HepG2 (cell line): ENCODE measurements around the gene MKS1. TPM values are rescaled to one million over a fixed set of nuclear protein-coding genes. Genes with fewer than 3 reads are reported as not detected.
A peak's percentile ranks its signal among the peaks of the same experiment; 100 is the strongest.

Experiments used
- CHD2 ChIP-seq: IDR thresholded peaks from 2 replicates; pipeline ENCODE4 v1.6.1; 2011; ENCODE audit warnings: low read depth, low read length, improper control_type of control experiment
- DNMT3B ChIP-seq: conservative IDR thresholded peaks from 2 replicates; pipeline ENCODE4 v1.6.1; 2016; ENCODE audit warnings: missing biosample characterization, control low read depth
- HES4 ChIP-seq: sonication (generic); formaldehyde crosslinking; IDR thresholded peaks from 2 replicates; pipeline ENCODE4 v1.9.0; 2021; ENCODE audit warnings: mild to moderate bottlenecking, missing genetic modification reagents, borderline replicate concordance
- KDM5A ChIP-seq: fragments of 200-600 bp; sonication (generic); IDR thresholded peaks from 2 replicates; pipeline ENCODE4 v1.7.0; 2018; ENCODE audit warnings: antibody characterized with exemption, mild to moderate bottlenecking, low read length, borderline replicate concordance
- KLF16 ChIP-seq, 2 experiments: sonication (generic) in 1 of 2; formaldehyde crosslinking in 1 of 2; IDR thresholded peaks; 2 replicates each; pipeline versions ENCODE4 v1.6.1 to v1.8.0; 2016 to 2023; ENCODE audit warnings: missing genetic modification reagents in 2 of 2, missing compliant biosample characterization in 1 of 2
- MAFF ChIP-seq: IDR thresholded peaks from 2 replicates; pipeline ENCODE4 v1.6.1; 2011; ENCODE audit warnings: low read depth, low read length, improper control_type of control experiment
- MATR3 ChIP-seq: sonication (generic); formaldehyde crosslinking; IDR thresholded peaks from 2 replicates; pipeline ENCODE4 v1.4.0; 2020; ENCODE audit warnings: missing genetic modification reagents
- NFKB2 ChIP-seq: sonication (generic); formaldehyde crosslinking; IDR thresholded peaks from 2 replicates; pipeline ENCODE4 v1.4.0; 2020; ENCODE audit warnings: missing genetic modification reagents, borderline replicate concordance
- SMC3 ChIP-seq: IDR thresholded peaks from 2 replicates; pipeline ENCODE4 v1.6.1; 2011; ENCODE audit warnings: low read length, improper control_type of control experiment
- SP5 ChIP-seq: IDR thresholded peaks from 2 replicates; pipeline ENCODE4 v1.6.1; 2016; ENCODE audit warnings: low read depth, borderline replicate concordance
- ZNF335 ChIP-seq: sonication (generic); formaldehyde crosslinking; IDR thresholded peaks from 2 replicates; pipeline ENCODE4 v1.4.0; 2020; ENCODE audit warnings: missing genetic modification reagents
- ZSCAN12 ChIP-seq: sonication (generic); formaldehyde crosslinking; IDR thresholded peaks from 2 replicates; pipeline ENCODE4 v1.9.0; 2021; ENCODE audit warnings: mild to moderate bottlenecking, missing genetic modification reagents
- polyA plus RNA-seq, 8 experiments: library from polyadenylated mRNA; depleted of rRNA in 3 of 8; stranded (reverse) in 7 of 8; unstranded in 1 of 8; fragments of >200 nt; fragmentation: Illumina TruSeq in 4 of 8; extraction: Trizol in 4 of 8; gene quantifications; 2 replicates each; pipeline versions ENCODE4 v1.2.1 to v1.2.3, GENCODE V29; 2011 to 2016; ENCODE audit warnings: low read depth in 4 of 8, missing spikeins in 1 of 8, mixed read lengths in 1 of 8; ENCODE audit not compliant: insufficient read depth in 1 of 8
- total RNA-seq, 5 experiments: library from RNA; depleted of rRNA; stranded (reverse); fragments of >200 nt; fragmentation: Illumina TruSeq; extraction: Trizol; gene quantifications; 2 replicates each; pipeline ENCODE4 v1.2.3, GENCODE V29; 2016; ENCODE audit warnings: low read depth in 1 of 5
- TF ChIP-seq, protein P1 (sequence below): sonication (generic); formaldehyde crosslinking; conservative IDR thresholded peaks from 2 replicates; pipeline ENCODE4 v1.4.0; 2020; ENCODE audit warnings: missing genetic modification reagents
- TF ChIP-seq, protein P2 (sequence below): sonication (generic); formaldehyde crosslinking; IDR thresholded peaks from 2 replicates; pipeline ENCODE4 v1.4.0; 2020; ENCODE audit warnings: mild to moderate bottlenecking, missing genetic modification reagents
- TF ChIP-seq, protein P3 (sequence below): IDR thresholded peaks from 2 replicates; pipeline ENCODE4 v1.6.1; 2016; ENCODE audit warnings: missing compliant biosample characterization, missing genetic modification reagents, borderline replicate concordance
- TF ChIP-seq, protein P4 (sequence below): sonication (generic); formaldehyde crosslinking; IDR thresholded peaks from 2 replicates; pipeline ENCODE4 v1.4.0; 2020; ENCODE audit warnings: missing genetic modification reagents, borderline replicate concordance
- TF ChIP-seq, protein P5 (sequence below): sonication (generic); formaldehyde crosslinking; IDR thresholded peaks from 2 replicates; pipeline ENCODE4 v1.5.0; 2020; ENCODE audit warnings: mild to moderate bottlenecking, missing genetic modification reagents

Gene MKS1
- total and polyA plus RNA-seq, 2 of the 13 experiments (the other 11 are each of a cell fraction or from before 2014, with no cell fraction given), result 16.1 to 26.3 TPM

DNA sequence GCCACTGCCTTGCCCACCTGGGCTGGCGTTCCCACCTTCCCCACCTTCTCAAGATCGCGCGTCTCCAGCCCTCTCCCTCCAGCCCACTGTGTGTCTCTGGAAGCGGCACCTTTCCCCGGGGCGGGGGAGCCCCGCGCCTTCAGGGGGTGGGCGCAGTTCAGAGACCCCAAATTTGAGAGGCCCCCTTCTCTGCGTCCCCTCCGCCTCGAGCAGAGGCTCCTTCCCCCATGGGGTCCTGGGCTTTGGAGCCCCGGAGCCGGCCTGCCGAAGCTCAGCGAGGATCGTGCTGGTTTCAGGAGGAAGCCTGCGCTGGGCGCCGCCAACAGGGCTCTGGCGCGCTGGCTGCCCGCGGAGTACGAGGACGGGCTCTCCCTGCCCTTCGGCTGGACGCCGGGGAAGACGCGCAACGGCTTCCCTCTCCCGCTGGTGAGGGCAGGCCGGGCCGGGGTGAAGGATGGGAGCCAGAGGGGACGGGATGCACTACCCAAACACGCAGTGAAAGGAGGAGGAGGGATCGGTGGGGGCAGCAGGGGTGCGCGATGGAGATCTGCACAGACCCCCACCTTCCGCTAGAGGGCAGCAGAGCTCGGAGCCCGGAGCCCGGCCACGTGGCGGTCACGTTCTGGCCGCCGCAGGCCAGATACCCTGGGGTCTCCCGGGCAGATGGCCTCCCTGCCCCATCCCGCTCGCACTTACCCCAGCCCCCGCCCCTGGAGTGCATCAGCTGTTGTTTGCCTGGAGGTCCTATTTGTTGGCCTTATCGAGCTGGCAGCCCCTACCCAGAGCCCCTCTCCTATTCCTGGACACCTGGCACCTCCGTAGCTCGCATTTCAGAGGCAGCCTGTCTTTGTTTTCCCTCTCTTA, 30.4 kb upstream of the MKS1 start (continued):
- peak; percentile 95; the same call in 1 of the 2 replicates for TF ChIP-seq NFKB2 (CRISPR knock-in tag)
- TF ChIP-seq SMC3, result no peak
- TF ChIP-seq, protein P1, sequence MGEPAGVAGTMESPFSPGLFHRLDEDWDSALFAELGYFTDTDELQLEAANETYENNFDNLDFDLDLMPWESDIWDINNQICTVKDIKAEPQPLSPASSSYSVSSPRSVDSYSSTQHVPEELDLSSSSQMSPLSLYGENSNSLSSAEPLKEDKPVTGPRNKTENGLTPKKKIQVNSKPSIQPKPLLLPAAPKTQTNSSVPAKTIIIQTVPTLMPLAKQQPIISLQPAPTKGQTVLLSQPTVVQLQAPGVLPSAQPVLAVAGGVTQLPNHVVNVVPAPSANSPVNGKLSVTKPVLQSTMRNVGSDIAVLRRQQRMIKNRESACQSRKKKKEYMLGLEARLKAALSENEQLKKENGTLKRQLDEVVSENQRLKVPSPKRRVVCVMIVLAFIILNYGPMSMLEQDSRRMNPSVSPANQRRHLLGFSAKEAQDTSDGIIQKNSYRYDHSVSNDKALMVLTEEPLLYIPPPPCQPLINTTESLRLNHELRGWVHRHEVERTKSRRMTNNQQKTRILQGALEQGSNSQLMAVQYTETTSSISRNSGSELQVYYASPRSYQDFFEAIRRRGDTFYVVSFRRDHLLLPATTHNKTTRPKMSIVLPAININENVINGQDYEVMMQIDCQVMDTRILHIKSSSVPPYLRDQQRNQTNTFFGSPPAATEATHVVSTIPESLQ (CRISPR knock-in tag), result no peak
- no peak for TF ChIP-seq KDM5A
- no peak for TF ChIP-seq SP5 (CRISPR knock-in tag)
- TF ChIP-seq, protein P2, sequence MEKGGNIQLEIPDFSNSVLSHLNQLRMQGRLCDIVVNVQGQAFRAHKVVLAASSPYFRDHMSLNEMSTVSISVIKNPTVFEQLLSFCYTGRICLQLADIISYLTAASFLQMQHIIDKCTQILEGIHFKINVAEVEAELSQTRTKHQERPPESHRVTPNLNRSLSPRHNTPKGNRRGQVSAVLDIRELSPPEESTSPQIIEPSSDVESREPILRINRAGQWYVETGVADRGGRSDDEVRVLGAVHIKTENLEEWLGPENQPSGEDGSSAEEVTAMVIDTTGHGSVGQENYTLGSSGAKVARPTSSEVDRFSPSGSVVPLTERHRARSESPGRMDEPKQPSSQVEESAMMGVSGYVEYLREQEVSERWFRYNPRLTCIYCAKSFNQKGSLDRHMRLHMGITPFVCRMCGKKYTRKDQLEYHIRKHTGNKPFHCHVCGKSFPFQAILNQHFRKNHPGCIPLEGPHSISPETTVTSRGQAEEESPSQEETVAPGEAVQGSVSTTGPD (CRISPR knock-in tag), result no peak
- TF ChIP-seq DNMT3B (CRISPR knock-in tag), result no peak; the same call in 1 of the 2 replicates
- TF ChIP-seq KLF16 (CRISPR knock-in tag; IDR thresholded peaks at IDR 0.05), result peak in 1 of 2 experiments; percentile 54; a peak in 1 of 4 replicates
- no peak for TF ChIP-seq ZNF335
- no peak for TF ChIP-seq CHD2
- TF ChIP-seq MATR3, result no peak
- TF ChIP-seq, protein P3, sequence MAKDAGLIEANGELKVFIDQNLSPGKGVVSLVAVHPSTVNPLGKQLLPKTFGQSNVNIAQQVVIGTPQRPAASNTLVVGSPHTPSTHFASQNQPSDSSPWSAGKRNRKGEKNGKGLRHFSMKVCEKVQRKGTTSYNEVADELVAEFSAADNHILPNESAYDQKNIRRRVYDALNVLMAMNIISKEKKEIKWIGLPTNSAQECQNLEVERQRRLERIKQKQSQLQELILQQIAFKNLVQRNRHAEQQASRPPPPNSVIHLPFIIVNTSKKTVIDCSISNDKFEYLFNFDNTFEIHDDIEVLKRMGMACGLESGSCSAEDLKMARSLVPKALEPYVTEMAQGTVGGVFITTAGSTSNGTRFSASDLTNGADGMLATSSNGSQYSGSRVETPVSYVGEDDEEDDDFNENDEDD (CRISPR knock-in tag), result peak; percentile 93; the same call in 1 of the 2 replicates
- TF ChIP-seq HES4 (CRISPR knock-in tag), result peak; percentile 76; the same call in 1 of the 2 replicates
- TF ChIP-seq, protein P4, sequence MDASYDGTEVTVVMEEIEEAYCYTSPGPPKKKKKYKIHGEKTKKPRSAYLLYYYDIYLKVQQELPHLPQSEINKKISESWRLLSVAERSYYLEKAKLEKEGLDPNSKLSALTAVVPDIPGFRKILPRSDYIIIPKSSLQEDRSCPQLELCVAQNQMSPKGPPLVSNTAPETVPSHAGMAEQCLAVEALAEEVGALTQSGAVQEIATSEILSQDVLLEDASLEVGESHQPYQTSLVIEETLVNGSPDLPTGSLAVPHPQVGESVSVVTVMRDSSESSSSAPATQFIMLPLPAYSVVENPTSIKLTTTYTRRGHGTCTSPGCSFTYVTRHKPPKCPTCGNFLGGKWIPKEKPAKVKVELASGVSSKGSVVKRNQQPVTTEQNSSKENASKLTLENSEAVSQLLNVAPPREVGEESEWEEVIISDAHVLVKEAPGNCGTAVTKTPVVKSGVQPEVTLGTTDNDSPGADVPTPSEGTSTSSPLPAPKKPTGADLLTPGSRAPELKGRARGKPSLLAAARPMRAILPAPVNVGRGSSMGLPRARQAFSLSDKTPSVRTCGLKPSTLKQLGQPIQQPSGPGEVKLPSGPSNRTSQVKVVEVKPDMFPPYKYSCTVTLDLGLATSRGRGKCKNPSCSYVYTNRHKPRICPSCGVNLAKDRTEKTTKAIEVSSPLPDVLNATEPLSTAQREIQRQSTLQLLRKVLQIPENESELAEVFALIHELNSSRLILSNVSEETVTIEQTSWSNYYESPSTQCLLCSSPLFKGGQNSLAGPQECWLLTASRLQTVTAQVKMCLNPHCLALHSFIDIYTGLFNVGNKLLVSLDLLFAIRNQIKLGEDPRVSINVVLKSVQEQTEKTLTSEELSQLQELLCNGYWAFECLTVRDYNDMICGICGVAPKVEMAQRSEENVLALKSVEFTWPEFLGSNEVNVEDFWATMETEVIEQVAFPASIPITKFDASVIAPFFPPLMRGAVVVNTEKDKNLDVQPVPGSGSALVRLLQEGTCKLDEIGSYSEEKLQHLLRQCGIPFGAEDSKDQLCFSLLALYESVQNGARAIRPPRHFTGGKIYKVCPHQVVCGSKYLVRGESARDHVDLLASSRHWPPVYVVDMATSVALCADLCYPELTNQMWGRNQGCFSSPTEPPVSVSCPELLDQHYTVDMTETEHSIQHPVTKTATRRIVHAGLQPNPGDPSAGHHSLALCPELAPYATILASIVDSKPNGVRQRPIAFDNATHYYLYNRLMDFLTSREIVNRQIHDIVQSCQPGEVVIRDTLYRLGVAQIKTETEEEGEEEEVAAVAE (CRISPR knock-in tag), result no peak
- no peak for TF ChIP-seq MAFF
- TF ChIP-seq, protein P5, sequence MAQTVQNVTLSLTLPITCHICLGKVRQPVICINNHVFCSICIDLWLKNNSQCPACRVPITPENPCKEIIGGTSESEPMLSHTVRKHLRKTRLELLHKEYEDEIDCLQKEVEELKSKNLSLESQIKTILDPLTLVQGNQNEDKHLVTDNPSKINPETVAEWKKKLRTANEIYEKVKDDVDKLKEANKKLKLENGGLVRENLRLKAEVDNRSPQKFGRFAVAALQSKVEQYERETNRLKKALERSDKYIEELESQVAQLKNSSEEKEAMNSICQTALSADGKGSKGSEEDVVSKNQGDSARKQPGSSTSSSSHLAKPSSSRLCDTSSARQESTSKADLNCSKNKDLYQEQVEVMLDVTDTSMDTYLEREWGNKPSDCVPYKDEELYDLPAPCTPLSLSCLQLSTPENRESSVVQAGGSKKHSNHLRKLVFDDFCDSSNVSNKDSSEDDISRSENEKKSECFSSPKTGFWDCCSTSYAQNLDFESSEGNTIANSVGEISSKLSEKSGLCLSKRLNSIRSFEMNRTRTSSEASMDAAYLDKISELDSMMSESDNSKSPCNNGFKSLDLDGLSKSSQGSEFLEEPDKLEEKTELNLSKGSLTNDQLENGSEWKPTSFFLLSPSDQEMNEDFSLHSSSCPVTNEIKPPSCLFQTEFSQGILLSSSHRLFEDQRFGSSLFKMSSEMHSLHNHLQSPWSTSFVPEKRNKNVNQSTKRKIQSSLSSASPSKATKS (CRISPR knock-in tag), result no peak
- no peak for TF ChIP-seq ZSCAN12 (CRISPR knock-in tag)
